IPS-18c (cell line): ENCODE results near the gene AP5Z1.

Experiments
- H3K4me3 ChIP-seq: 2 replicates; pipeline ENCODE4 v1.7.0; 2013; ENCODE audit warnings: low read depth, mild to moderate bottlenecking, low read length, moderate library complexity; ENCODE audit not compliant: insufficient read depth
- H3K9me3 ChIP-seq: one replicate; pipeline ENCODE4 v1.6.1; 2013; ENCODE audit warnings: mild to moderate bottlenecking, low read length, moderate library complexity; ENCODE audit not compliant: control insufficient read depth, insufficient read depth

The AP5Z1 gene

DNA sequence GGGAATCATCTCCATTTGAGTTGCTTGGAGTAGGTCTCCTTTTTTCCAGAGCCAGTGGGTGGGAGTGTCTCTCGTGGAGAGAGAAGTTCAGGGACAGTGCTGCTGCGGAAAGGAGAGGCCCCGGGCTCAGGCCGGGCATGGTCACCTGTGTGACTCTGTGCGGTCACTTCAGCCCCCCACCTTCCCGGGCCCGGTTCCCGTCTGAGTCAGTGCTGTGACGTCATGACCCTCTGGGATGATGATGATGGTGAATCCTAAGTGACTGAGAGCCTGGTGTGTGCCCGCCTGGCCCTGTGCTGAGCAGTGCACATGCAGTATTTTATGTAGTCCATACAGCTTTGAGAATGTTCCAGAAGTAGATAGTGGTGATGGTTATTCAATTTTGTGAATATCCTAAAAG, 32.6 kb upstream of the AP5Z1 start:
- Histone ChIP-seq H3K9me3 (peaks cover 2% of the 10 kb centered on the region), H3K4me3 (no peak overlapping the region)

DNA sequence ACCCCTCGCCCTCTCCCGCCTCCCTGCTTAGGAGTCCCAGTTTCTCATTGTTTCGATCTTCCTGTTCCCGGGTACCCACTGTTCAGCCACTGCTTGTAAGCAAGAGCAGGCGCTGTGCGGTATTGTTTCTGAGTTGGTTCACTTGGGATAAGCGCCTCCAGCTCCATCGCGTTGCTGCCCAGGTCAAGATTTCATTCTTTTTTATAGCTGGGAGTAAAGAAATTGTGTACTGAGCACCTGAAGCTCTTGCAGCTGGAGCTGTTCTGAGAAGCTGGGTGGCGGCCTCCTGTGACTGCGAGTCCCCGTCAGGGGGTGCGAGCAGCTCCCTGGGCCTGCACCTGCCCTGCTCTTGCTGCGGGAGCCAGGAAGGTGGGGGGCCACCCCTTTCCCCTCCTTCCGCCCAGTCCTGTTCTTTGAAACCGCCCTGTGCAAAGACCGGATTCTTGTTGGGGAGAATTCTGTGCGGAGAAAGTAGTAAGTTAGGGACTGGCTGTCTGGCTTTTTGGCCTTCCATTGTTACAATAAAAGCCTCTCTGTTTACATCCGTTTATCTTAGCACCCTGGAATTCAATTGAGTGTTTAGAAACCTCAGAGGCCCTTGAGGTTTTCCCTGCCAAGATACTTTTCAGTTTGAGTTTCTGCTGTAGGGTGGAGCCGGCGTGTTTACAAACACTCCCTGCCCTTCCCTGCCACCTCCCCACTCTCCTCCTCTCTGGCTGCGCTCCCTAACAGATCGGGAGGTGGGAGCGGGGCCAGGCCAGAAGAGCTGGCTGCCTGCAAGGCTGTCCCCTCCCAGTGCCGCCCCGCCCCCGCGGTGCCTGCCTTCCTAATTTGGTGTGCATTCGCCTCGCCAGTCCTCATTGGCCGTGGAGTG, 30.8 kb upstream of the AP5Z1 start:
- H3K4me3 ChIP-seq, result peak overlapping the region; percentile 38
- H3K9me3 ChIP-seq, result peaks cover 2% of the 10 kb centered on the region

DNA sequence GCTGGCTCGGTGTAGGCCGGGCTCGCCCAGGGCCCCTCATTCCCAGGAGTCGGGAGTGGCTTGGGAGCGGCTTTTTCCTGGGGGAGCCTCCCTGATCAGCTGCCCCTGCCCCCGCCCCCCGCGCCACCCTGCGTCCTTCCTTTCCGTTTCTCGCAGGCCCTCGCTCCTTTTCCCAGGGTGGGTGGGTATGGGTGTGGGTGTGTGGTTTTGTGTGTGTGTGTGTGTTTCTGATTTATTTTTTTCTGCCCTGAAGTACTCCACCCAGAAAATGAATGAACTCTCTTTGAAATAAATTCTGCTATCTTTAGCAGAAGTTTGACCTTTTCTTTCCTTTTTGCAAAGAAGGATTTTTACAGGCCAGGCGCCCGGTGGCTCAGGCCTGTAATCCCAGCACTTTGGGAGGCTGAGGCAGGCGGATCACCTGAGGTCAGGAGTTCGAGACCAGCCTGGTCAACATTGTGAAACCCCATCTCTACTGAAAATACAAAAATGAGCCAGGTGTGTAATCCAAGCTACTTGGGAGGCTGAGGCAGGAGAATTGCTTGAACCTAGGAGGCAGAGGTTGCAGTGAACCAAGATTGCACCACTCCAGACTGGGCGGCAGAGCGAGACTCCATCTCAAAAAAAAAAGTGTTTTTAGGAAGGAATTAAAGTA, 30.0 kb upstream of the AP5Z1 start:
- H3K9me3 ChIP-seq, result peaks cover 2% of the 10 kb centered on the region
- no peak overlapping the region for H3K4me3 ChIP-seq

- Histone ChIP-seq H3K9me3 (peaks cover 2% of the 10 kb centered on the region), H3K4me3 (no peak overlapping the region)
Observed at GRCh38 chr7:4745971-4746919, 29.2 kb upstream of the AP5Z1 start.

DNA sequence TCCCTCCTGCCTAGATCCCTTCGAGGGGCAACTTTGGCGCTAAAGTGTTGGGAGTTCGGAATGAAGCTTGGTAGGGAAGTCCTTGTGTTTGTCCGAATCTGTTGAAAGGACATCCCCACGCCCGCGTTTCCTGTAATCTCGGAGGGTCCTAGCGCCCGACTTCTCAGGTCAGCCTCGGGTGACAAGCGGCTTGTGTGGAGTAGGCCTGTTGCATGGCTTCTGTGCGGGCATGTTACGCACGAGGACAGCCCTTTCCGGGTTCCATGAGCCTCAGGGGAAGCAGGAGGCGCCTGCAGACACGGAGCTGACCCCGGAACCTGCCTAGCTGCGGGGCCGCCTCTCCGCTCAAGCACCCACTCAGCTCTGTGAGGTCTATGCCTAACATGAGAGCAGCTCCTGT, 28.4 kb upstream of the AP5Z1 start:
- peaks cover 2% of the 10 kb centered on the region for H3K9me3 ChIP-seq
- H3K4me3 ChIP-seq, result no peak overlapping the region

GRCh38 chr7:4747746-4748145, 27.7 kb upstream of the AP5Z1 start:
- peaks cover 2% of the 10 kb centered on the region for H3K9me3 ChIP-seq
- H3K4me3 ChIP-seq, result no peak overlapping the region

GRCh38 chr7:4748231-4748681, 27.2 kb upstream of the AP5Z1 start:
- H3K9me3 ChIP-seq, result peaks cover 2% of the 10 kb centered on the region
- no peak overlapping the region for H3K4me3 ChIP-seq

DNA sequence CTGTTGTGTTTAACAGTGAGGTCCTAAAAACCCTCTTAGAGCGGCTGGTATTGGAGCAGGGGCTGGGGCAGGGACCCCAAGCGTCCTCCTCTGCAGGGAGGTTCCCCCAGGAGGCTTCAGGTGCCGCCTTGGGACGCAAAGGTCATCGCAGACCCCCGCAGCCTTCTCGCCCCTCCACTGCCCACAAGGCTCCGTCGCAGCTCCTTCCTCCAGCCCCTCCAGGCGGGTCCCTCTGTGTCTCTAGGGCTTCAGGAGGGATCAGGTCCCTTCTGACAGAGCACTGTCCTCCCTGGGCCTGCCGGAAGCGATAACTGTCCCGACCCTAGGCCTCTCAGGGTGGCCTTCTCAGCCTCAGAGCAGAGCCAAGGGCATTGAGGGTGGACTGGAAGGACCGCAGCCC, 26.1 kb upstream of the AP5Z1 start:
- peaks cover 2% of the 10 kb centered on the region for H3K9me3 ChIP-seq
- H3K4me3 ChIP-seq, result no peak overlapping the region

DNA sequence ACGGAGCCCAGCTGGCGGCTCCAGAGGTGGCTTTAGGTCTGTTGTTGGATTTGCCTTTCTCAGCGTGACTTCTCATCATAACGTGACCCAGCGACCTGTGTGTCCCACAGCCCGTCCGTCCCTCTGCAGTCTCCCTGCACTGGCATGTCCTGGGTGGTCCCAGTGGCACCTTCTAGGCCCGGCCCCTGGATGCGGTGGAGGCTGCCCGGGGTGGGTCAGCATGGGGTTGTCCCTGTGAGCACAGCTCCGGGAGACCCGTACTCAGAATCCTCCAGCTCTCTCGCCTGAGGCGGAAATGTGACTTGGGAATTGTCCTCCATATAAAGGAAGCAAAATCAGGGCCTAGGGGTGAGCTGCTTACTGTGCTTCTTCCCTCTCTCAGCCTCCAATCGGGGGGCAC, 25.6 kb upstream of the AP5Z1 start:
- Histone ChIP-seq H3K4me3 (no peak overlapping the region), H3K9me3 (peaks cover 2% of the 10 kb centered on the region)

DNA sequence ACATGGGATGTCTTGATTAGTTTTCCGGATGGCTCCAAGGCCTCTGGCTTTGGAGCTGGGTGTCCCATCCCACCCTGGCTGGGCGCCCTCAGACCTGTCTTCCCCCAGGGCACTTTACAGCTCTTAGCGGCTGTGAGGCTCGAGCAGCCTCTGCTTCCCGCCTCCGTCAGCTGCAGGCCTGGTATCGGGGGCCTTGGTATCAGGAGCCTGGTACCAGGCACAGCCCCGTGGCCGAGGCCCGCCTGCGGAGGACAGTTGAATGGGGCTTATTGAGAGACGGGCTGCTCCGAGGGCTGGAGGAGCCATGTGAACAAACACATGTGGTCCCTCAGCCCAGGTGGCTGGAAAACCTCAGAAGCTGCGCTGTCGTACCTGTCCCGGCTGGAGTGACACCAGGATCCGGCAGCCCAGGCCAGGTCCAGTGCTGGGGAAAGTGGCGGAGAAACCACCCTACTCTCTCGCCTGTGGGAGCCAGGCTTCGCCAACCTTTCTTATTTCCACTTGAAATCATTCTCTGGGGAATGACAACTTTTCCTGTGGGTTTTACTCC, 23.9 kb upstream of the AP5Z1 start:
- peaks cover 2% of the 10 kb centered on the region for H3K9me3 ChIP-seq
- H3K4me3 ChIP-seq, result no peak overlapping the region

DNA sequence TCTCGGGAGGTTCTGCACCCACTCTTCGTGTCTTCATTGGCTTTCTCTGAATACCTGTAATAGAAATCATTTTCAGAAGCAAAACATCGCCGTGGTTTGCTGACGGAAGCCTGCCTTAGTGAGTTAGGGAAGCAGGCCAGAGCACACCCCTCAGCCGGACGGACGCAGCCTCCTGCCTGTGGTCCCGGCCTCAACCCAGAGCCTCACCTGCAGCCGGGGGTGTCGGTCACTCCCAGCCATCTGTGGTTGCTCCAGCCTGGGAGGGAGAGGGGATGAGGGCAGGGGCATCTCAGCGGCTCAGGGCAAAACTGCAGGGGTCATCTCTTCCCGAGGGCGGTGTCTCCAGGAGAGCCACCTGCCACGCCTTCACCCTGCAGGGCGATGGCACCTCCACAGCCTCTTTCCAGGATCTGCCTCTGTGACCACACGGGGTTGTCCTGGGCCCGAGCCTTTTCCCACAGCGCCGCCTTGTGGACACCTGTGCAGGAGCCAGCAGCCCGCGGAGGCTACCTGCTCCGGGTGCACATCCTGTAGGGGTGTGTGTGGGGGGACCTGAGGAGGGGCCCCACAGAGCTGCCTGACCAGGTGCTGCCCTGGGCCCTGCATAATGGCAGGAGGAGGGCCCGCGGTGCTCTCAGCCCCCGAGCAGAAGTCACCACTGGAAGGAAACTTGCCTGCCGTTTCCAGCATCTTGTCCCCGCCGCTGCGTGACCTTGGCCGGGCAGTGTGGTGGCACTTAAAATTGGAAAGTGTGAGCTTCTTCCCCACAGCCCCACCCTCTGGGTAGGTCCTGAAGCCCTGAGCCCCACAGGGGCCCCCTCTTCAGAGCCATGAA, 21.6 kb upstream of the AP5Z1 start:
- no peaks in the 10 kb centered on the region for H3K9me3 ChIP-seq
- no peak overlapping the region for H3K4me3 ChIP-seq

DNA sequence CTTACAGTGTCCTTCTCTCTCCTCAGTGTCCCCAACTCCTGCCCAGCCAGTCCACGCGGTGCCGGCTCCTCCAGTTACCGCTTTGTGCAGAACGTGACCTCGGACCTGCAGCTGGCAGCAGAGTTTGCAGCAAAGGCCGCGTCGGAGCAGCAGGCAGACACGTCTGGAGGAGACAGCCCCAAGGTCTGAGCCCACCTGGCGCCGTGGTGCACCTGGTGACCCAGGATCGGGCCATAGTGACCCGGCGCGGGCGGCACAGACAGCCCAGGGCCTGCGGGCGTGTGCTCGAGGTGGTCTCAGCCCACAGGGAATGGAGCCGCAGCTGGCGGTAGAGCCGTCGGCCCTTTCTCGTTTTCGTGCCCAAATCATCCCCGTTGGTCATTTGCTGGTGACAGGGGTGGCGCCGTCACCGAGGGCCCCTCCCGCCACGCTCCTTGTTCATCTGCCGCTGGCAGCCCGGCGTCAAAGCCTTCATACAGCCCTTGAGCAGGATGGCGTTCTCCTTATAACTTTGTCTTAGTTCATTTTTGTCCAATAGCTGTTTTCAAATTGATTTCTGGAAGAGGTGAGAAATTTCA, 20.9 kb upstream of the AP5Z1 start:
- Histone ChIP-seq H3K9me3 (no peaks in the 10 kb centered on the region), H3K4me3 (no peak overlapping the region)

DNA sequence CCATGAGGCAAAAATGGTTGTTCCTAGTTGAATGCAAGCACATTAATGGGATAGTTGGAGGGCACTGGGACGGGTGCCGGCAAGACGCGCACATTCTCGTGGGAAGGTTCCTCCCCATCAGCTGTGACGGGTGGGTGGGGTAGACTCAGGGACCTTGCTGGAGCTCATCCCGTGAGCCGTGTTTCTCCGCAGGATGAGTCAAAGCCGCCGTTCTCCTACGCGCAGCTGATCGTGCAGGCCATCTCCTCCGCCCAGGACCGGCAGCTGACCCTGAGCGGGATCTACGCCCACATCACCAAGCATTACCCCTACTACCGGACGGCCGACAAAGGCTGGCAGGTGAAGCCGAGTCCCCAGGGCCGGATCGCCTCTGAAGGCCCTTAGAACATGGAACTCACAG, 20.4 kb upstream of the AP5Z1 start:
- Histone ChIP-seq H3K4me3 (no peak overlapping the region), H3K9me3 (no peaks in the 10 kb centered on the region)

- H3K9me3 ChIP-seq, result no peaks in the 10 kb centered on the region
- no peak overlapping the region for H3K4me3 ChIP-seq
Observed at GRCh38 chr7:4758111-4758510, 17.3 kb upstream of the AP5Z1 start.

GRCh38 chr7:4758791-4759190, 16.6 kb upstream of the AP5Z1 start:
- no peaks in the 10 kb centered on the region for H3K9me3 ChIP-seq
- H3K4me3 ChIP-seq, result no peak overlapping the region

GRCh38 chr7:4759211-4759610, 16.2 kb upstream of the AP5Z1 start:
- Histone ChIP-seq H3K4me3 (no peak overlapping the region), H3K9me3 (no peaks in the 10 kb centered on the region)
